ENCODE data around the gene UNC80.

Gene UNC80

GRCh38 chr2:209973328-209973727 lies 201.7 kb downstream of the UNC80 start:
- DNase-seq: no peak

- no peak for DNase-seq
Measured at GRCh38 chr2:209974576-209974975, 202.9 kb downstream of the UNC80 start.

- no peak for DNase-seq
Measured at GRCh38 chr2:209976698-209977385, 205.2 kb downstream of the UNC80 start.

- DNase-seq: peak; percentile 25
Measured at GRCh38 chr2:209977386-209978239, 206.0 kb downstream of the UNC80 start.

- no peak for DNase-seq
Measured at GRCh38 chr2:209984291-209984690, 212.7 kb downstream of the UNC80 start.

- no peak for DNase-seq
Measured at GRCh38 chr2:209985874-209986273, 214.2 kb downstream of the UNC80 start.

- DNase-seq: no peak
Measured at GRCh38 chr2:209986415-209986814, 214.8 kb downstream of the UNC80 start.

- no peak for DNase-seq
Measured at GRCh38 chr2:209988010-209988409, 216.4 kb downstream of the UNC80 start.

GRCh38 chr2:209990838-209991237 lies 219.2 kb downstream of the UNC80 start:
- no peak for DNase-seq

GRCh38 chr2:209993968-209994367 lies 222.3 kb downstream of the UNC80 start:
- no peak for DNase-seq

- DNase-seq: no peak
Measured at GRCh38 chr2:209998596-209998995, 227.0 kb downstream of the UNC80 start.

GRCh38 chr2:210000464-210001324 lies 229.1 kb downstream of the UNC80 start:
- no peak for DNase-seq

- peak; percentile 91 for DNase-seq
Measured at GRCh38 chr2:210002158-210003157, 230.8 kb downstream of the UNC80 start, which contains the start of gene RPE. RPE (plus strand) TSS chr2:210002638; CDS start chr2:210002662, 24 bp downstream.

- no peak for DNase-seq
Measured at GRCh38 chr2:210003359-210003758, 231.7 kb downstream of the UNC80 start.

GRCh38 chr2:210004881-210005280 lies 233.2 kb downstream of the UNC80 start:
- DNase-seq: no peak

- DNase-seq: no peak
Measured at GRCh38 chr2:210007895-210008294, 236.3 kb downstream of the UNC80 start.

- DNase-seq: no peak
Measured at GRCh38 chr2:210009126-210009525, 237.5 kb downstream of the UNC80 start.

GRCh38 chr2:210009896-210010295 lies 238.3 kb downstream of the UNC80 start:
- DNase-seq: no peak

GRCh38 chr2:210020138-210020537 lies 248.5 kb downstream of the UNC80 start:
- no peak for DNase-seq

- DNase-seq: no peak
Measured at GRCh38 chr2:210022824-210023223, 251.2 kb downstream of the UNC80 start.

- no peak for DNase-seq
Measured at GRCh38 chr2:210027608-210028007, 256.0 kb downstream of the UNC80 start.

GRCh38 chr2:210028178-210028577 lies 256.5 kb downstream of the UNC80 start:
- no peak for DNase-seq
